Stimulated activated CD4-positive, alpha-beta T cell treated with anti-CD3 and anti-CD28 coated beads, Interleukin-12 subunit alpha, Interleukin-12 subunit beta, amount 100 ng/mL, for 48 hours (primary cell): Measurements from ENCODE around the gene RAB8B.
"Not testable (repeated sequence)": the region's sequence is repeated elsewhere in the genome, so short reads cannot be mapped to it uniquely, and the experiment has no call there.

Source experiments
- DNase-seq, 3 donors: peaks; one replicate each; pipeline ENCODE4 v3.0.0-alpha.2; 2020; ENCODE audit warnings: low read depth in 2 of 3, low spot score in 1 of 3

RAB8B gene

DNA sequence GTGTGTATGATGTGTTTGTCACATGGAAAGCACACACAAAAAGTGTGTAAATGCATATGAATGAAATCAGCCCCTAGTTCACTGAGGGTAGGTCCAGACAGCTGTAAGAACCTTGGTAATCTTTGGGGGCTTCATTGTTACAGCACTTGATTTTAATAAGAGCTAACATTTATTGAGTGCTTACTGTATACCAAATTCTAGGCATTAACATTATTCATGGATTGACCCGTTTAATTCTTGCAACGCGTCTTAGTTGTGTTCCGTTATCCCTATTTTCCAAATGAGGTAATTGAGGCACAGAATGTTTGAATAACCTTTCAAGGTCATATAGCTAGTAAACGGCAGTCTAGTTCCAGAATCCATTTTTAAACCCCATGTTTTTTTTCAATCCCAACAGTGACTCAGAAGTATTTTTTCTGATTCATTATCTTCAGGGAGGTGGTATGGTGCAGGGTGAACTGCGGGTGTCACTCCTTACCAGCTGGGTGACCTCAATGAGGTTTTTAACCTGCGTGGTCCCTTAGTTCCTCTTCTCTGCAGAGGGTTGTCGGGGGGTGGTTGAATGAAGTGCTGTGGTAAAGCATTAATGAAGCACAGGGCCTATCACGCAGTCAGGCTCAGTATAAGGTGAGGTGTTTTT lies 14.2 kb downstream of the RAB8B start:
- DNase-seq: no peak

DNA sequence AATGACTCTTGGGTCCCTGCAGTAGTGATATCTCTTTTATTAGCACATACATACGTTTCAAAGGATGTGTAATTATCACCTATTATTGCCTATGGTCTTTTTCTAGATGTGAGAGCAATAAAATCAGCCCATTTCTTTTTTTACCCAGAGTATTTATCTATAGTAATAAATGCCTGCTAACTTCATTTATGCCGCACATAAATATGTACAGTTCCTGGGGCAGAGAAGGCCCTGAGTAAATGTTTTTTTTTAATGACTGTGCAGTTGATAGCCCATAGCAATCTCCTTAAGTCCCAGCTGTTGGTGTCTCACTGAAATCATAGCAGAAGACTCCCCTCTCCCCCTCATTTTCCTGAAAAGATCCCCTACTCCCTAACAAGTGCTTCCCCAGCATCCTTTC lies 16.7 kb downstream of the RAB8B start:
- no peak for DNase-seq

DNA sequence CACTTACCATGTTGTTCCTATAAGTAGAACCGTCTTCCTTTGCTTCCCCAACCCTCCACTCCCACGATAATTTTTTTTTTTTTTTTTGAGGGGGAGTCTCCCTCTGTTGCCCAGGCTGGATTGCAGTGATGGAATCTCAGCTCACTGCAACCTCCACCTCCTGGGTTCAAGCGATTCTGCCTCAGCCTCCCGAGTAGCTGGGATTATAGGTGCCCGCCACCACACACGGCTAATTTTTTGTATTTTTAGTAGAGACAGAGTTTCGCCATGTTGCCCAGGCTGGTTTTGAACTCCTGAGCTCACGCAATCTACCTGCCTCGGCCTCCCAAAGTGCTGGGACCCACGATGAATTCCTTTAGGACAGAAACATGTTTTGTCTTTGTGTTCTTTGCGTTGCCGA lies 19.4 kb downstream of the RAB8B start:
- DNase-seq: not testable (repeated sequence)

DNA sequence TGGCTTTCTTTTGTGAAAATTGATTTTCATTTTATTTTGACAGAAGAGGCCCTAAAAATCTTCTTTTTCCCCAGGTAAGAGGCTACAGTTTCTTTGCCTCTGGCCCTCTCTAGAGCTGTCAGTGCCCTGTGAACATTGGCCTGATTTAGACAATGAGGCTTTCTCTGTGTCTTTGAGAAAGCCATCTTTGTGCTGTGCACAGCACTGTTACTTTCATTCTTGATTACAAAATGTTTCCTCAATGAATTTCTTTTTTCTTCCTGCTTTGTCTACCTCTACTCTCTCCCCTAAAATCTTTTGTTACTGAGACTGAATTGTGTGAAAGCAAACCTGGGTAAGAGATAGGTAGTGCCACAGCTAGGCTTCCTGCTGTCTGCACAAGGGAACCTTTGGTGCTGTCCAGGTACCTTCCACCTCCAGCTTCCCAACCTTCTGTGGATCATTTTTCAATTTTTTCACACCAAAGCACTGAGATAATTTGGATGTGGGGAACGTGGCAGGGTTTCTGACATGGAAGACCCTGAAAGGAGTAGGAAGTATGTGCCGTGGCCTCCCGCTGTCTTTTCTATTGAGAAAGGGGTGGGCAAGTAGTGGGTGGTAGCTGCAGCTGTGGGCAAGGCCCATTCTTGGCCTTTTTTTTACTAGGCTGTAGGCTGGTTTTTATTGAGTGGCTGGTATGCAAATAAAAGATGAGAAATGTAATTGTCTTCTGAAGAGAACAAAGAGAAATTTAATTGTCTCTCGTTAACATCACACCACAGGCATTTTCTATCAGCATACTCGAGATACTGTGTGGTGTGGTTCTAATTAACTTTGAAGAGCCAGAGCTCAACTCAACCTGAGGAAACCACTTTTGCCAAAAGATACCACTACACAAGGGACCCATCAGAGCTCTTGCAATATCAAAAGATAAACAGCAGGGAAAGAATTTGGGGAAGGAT lies 21.0 kb downstream of the RAB8B start:
- no peak for DNase-seq

DNA sequence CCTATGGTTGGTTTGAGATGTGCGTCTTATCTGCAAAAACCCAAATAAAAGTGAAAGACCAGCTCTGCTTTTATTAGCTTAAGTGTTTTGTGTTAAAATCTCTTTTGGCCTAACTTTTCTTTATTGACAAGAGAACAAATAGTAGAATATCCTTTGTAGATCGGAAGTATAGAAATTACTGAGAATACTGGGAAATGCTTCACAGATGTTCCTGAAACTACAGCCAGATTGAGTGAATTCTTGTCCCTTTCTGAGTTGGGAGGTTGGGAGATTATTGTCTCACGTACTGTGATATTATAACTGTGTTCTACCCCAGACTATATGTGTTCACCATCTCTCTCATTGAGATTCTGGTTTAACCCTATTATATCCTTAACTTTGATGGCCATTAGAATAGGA lies 21.7 kb downstream of the RAB8B start:
- no peak for DNase-seq

DNA sequence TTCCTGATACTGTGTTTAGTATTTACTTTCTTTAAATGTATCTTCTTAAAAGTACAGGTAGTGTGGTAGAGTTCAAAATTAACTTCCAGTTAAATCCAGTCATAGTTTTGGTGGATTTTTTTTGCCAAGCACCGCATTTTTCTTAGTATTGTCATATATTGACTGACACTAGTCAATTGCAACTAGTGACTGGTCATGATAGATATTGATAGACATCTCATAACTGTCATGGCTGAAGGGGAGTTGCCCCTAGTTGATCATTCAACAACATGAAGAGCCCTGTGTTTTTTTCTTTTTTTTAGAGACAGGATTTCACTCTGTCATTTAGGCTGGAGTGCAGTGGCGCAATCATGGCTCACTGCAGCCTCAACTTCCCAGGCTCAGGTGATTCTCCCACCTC lies 22.1 kb downstream of the RAB8B start:
- no peak for DNase-seq

DNA sequence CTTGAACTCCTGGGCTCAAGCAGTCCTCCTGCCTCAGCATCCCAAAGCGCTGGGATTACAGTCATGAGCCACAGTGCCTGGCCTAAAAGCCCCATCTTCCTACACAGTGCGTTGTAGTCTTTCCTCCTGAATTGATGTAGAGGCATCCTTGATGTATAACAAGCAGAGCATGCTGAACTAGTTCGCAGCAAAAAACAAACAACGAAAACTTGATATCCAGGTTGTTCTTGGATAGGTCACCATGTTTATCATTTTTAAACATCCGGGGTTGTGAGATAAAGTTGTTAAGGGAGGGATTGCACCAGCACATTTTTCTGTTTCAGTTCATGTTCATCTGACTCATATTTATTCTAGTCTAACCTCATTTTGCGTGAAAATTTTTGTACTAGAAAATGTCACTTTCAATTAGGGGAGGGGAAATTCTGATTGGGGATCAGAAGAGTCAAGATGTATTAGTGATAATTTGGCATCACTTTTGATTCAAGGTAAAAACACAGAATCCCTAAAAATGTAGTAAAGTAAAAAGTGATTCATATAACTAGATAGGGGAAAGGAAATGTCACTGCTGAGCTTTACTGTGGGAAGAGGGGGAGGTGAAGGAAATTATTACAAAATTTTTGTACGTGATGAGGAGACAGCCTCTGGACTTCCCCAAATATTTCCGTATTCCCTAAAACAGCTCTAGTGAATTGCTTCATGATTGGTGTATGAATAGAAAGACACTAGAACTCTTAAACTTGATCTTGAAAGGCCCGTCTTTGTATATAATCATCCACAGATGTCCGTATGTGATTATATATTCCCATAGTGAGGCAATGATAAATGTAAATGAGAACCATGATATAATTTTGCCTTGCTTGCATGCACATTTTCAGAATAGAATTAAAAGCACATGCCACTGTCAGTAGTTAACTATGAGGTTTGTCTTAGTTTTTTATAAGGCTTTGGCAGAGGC lies 22.9 kb downstream of the RAB8B start:
- DNase-seq: no peak

DNA sequence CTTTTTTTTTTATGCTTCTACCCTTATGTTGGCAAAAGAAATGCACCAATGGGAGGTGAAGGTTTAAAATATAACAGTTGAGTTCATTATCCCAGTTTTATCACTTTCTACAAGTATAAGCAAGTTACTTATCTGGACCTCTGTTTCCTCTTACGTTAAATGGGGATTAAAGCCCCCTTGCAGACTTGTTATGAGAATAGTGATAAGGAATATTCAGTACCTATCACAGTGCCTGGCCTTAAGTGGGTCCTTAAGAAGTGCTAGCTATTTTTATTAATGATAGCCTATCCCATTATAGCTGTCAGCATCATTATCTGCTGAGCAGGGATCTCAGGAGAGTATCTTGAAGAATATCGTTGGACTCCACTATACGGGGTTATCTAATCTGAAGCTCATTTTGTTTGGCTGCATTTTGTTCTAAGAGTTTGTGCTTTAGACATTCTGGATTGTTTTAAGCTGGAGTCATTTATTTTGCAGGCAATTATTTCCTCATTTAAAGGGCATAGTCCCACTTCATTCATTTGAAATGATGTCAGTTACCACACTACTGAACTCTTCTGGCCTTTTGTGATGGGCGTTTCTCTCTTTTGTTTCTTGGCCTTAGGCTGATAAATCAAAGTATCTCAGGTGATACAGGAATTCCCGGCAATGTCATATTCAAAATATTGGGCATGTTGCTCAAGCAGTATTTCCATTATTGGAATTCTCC lies 28.8 kb downstream of the RAB8B start:
- DNase-seq: no peak

DNA sequence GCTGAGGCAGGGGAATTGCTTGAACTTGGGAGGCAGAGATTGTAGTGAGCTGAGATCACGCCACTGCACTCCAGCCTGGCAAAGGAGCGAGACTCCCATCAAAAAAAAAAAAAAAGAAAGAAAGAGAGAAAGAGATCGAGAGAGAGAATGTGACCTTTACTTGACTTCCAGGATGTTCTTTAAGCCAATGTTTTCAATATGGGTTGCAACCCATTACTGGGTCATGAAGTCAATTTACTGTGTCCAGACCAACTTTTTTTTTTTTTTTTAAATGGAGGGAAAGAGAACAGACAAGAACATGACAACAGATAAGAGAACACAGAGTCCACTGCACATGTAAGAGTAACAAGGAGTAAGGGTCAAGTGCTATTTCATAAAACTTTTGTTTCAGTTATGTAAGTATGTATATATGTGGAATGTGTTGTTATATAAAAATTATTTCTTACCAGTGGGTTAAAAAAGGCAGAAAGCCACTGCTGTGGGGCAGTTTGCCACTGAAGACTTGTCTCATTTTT lies 29.8 kb downstream of the RAB8B start:
- DNase-seq: no peak

DNA sequence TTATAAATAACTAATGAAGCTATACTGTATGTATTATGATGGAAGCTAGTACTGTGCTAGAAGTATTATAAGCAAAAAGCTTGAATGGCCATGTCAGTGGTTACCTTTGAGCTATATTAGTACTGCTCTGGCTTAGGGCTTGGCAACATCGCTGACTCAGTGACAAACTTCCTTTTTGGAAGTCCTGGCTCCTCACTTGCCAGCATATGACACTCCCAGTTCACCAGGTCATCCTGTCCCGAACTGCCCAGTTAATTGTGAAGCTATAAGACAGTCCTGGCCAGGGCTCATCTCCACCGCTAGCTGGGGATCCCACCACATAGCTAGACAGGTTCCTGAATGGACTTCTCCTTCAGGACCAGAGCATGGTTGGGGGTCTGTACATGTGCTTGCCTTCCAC lies 31.9 kb downstream of the RAB8B start:
- no peak for DNase-seq

DNA sequence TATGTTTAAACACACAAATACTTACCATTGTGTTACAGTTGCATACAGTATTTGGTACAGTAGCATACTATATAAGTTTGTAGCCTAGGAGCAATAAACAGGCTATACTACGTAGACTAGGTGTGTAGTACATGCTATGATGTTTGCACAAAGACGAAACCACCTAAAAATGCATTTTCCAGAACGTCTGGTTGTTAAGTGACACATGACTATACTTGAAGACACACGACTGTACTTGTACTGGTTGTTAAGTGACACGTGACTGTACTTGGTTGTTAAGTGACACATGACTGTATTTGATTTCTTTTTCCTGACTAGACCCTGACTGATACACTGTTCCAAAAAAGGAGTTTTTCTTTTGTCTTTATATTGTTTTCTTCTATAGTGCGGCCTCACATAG lies 34.1 kb downstream of the RAB8B start:
- no peak for DNase-seq

DNA sequence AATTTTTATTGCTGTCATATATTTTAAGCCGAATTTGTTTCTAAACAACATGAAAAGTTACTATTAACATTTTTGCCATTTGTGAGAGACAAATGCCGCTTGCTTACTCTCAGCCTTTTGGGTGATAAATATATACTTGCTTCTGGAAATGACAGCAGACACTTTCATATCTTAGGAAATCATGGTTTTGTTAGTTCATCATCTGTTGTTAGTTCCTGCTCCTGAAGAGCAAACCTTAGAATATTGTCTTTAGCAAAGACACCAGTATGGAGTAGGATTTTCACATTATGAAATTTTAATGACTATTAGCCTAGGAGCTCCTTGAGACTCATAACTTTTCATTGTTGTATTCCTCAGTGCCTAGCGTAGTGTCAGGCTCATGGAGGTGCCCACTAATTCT lies 36.0 kb downstream of the RAB8B start:
- no peak for DNase-seq

DNA sequence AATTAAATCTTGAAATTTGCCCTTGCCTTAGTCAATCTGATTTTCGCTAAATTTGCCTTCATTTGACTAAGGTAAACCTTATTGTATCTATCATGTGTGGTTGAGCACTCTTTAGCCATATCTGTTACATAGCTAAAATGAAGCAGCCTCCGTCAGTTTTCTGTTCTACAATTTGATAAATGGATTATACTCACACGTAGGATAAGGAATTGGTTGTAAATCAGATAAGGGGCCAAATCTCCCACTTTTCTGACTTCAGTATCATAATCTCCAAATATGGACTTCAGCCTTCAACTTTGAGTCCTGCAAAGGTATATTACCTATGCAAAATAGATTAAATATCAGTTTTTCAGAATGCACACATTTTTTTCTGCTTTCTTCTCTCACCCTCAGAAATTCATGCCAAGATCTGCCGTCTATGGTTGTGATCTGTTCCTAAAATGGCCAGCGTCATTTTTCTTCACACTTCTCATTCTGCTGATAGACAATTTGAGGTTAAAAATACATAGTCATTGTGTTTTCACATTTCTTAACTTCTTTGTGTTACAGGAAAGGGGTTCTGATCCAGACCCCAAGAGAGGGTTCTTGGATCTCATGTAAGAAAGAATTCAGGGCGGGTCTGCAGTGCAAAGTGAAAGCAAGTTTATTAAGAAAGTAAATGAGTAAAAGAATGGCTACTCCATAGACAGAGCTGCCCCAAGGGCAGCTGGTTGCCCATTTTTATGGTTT lies 36.9 kb downstream of the RAB8B start:
- no peak for DNase-seq

DNA sequence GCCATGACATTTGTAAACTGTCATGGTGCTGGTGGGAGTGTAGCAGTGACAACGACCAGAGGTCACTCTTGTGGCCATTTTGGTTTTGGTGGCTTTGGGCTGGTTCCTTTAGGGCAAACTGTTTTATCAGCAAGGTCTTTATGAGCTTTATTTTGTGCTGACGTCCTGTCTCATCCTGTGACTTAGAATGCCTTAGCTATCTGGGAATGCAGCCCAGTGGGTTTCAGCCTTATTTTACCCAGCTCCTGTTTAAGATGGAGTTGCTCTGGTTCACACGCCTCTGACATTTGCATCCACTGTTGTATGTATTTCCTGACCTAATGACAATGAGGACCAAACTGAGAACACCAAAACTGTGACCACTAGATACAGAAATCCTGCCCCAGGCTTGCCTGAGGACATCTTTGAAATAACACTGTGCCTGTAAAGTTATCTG lies 37.6 kb downstream of the RAB8B start:
- no peak for DNase-seq

DNA sequence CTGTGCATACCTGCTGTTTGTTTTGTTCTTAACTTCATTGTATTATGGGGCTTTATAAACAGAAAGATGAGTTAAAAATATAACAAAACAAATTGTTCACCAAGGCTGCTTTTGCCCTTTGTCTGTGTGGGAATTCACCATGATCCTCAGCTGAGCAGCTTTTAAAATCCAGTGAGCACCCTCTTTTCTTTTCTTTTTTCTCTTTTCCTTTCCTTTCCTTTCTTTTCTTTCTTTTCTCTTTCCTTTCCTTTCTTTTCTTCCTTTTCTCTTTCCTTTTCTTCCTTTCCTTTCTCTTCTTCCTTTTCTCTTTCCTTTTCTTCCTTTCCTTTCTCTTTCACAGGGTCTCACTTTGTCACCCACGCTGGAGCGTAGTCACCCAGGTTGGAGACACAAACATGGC lies 38.3 kb downstream of the RAB8B start:
- DNase-seq: no peak

DNA sequence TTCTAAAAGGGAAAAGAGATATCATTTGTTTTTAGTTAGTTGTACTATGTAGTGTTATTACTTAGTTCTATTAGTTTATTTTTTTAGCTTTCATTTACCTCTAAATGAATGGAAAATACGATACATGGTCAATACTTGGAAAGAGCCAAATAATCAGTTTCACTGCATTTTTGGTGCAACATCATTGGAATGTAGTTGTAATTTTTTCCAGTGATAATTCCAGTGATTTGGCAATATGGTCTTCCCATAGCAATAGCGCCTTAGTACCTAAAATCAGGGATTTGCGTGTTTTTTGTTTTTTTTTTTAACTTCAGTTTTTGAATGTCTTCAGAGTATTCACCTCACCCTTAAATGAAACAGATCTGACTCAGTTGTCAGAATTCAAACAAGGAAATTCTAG lies 41.8 kb downstream of the RAB8B start:
- no peak for DNase-seq

DNA sequence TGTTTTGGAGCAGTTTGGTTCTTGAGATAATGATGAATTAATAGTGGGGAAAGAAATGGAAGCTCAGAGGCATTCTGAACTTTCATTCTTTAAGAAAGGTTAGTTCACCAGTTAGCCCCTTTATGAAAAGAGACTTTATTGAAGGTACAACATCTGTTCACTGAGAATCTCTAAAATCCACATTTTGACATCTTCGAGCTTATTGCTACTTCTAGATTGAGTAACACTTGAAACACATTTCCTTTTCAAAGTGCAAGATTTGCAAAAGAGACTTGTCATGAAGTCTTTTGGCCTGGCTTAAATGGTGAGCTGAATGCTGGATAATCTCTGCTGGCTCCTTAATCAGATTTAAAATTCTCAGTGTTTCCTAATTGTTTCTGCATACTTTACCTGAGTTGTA lies 42.3 kb downstream of the RAB8B start:
- no peak for DNase-seq

DNA sequence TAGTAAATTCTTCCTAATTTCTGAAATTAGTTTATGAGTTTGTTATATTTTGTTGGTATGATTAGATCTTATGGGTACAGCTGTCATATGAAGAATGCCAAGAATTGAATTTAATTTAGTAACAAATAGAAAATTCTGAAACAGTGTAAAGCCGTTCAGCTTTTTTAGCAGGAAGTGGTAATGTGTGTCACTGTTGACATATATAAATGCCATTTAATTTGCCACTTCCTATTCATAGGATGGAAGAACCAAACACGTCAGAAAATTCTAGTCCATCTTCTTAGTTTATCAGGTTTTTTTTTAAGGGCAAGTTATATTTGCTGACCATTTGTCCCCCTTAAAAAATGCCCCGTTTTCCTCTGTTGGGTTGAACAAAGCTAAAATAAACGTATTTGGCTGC lies 43.0 kb downstream of the RAB8B start:
- DNase-seq: no peak

DNA sequence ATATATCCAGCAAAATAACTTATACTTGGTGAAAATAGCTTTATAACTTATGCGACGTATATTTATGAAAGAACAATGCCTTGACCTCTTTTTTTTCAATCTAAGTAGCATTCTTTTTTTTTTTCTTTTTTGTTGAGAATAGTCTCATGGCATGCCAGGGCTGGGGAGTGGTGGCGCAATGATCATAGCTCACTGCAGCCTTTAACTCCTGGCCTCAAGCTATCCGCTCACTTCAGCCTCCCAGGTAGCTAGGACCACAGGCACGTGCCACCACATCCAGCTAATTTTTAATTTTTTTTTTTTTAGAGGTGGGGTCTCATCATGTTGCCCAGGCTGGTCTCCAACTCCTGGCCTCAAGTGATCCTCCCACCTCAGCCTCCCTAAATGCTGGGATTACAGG lies 43.5 kb downstream of the RAB8B start:
- DNase-seq: no peak
